Smooth muscle cell of the brain vasculature (primary cell): ENCODE measurements around the gene OSBP.
A peak's percentile ranks its signal among the peaks of the same experiment; 100 is the strongest.

ENCODE experiments used
- DNase-seq: peaks from one replicate; pipeline ENCODE4 v3.0.0-alpha.2; 2012; ENCODE audit warnings: low read depth, low spot score

Gene OSBP

DNA sequence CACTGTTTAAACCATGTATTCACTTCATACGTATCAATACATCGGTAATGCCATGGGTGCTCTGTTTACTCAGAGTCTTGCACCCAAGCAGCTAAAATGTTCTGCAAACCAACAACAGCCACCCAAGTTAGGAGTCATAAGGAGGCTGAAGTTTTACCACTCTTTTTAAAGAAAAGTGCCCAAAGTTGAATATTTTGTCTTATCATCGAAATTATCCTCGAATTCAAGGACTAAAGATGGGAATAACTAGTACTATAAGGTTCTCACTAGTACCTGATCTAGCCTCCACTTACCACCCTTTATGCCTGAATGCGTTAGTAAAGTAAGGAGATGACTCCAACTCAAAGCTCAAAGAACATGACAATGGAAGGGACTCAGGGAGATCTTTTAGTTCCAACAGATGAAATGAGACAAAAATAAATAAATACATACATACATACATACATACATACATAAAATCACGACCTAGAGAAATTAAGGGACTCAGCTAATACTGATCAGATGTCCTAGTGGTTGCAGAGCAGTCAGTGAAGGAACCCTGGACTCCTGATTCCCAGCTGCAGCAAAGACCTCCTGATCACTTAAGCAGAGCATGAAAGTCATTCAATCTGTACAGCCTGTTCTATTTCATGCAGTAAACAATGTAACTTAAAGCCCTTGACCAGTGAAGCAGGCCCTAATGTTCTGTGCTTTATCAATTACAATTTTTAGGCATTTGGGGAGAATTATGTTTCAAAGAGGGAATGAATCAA lies 7.7 kb downstream of the OSBP start:
- no peak for DNase-seq

- DNase-seq, result no peak
These were observed 13.1 kb downstream of the OSBP start for GRCh38 chr11:59602432-59602831.

DNA sequence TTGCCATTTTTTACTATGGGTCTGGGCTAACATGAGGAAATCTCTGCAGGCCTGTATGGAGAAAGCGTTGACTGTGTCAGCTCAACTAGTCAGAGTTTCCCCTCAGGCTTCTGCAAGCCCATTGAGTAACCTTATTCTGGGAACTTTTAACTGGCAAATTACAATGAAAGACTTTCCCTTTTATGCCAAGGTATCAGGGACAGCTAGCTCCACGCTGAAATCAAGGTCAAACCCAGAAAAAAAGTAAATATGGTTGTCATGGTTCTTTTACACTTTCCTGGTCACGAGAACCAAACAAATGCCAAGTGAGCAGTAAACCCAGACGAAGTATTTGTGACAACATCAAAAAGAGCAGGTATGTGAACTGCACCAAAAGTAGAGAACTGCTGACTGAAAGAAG lies 13.8 kb downstream of the OSBP start:
- no peak for DNase-seq

GRCh38 chr11:59600636-59601035 lies 14.9 kb downstream of the OSBP start:
- DNase-seq, result no peak

GRCh38 chr11:59600234-59600633 lies 15.3 kb downstream of the OSBP start:
- no peak for DNase-seq

DNA sequence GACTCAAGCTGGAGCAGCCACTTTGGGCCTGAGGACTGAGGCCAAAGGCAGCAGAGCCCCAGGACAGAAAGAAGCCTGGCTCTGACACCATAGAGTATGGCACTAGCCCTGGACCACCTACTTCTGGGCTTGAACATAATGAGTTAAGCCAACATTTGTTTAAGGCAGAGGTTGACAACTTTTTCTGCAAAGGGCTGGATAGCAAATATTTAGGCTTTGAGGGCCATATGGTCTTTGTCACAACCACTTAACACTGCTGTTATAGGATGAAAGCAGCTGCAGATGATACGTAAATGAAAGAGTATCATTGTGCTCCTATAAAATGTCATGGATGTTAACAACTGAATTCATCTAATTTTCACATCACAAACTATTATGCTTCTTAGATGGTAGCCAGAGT lies 16.6 kb downstream of the OSBP start:
- DNase-seq, result no peak

GRCh38 chr11:59584294-59584693 lies 31.3 kb downstream of the OSBP start:
- DNase-seq, result no peak

DNA sequence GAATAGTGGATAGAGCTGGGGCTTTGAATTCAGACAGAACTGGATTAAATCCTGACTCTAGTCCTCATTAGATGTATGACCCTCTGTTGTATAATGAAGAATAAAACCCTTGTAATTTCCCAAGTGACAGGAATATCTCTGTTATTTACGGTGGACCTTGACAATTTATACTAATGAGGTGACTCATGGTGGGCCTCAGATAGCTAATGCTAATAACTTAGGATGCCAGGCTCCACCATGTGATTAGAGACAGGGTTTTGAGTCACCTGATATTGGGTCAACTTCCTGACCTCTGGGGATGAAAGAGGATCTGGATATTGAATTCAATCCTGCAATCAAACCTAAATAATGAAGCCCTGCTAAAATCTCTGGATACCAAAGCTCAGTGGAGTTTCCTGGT lies 33.6 kb downstream of the OSBP start:
- no peak for DNase-seq

- DNase-seq, result no peak
These were observed 37.2 kb downstream of the OSBP start for GRCh38 chr11:59578369-59578768.

DNA sequence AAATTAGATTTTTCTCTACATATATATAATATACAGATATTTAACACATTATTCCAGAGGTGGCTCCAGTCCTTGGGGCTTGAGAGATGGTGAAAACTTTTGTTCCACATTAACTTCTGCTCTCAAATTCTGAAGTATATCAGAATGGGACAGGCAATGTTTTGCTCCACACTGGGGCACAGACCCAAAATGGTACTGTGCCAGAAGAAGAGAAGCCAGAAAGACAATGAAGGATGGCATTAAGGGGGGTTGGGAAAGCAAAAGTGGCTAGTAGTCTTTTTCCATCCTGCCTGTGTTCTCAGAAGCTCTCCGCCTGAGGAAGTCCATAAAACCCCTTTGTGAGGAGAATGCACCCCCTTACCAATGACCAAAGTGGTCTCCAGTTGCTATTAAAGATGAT lies 40.1 kb downstream of the OSBP start:
- DNase-seq, result no peak

- DNase-seq, result no peak
These were observed 40.6 kb downstream of the OSBP start for GRCh38 chr11:59574932-59575502.

DNA sequence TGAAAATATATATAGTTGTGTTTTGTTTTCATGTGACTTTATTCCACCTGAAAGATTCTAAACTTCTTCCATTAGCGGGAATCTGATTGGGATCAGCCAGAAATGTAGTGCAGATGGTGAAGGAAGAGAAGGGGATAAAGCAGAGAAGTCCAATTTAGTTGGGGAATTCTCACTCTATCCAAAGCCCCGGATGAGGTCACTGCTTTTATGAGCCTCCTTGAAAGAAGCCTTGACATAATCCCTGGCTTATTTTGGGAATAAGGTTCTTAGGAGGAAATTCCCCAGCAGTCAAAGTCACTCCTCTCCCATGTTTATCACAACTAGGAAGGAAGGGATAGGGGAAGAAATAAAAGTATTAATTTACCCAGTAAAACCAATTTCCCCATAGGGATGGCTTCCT lies 41.1 kb downstream of the OSBP start:
- DNase-seq, result no peak

- DNase-seq, result no peak
These were observed 42.4 kb downstream of the OSBP start for GRCh38 chr11:59573216-59573615.

- no peak for DNase-seq
These were observed 43.5 kb downstream of the OSBP start for GRCh38 chr11:59572091-59572490.

DNA sequence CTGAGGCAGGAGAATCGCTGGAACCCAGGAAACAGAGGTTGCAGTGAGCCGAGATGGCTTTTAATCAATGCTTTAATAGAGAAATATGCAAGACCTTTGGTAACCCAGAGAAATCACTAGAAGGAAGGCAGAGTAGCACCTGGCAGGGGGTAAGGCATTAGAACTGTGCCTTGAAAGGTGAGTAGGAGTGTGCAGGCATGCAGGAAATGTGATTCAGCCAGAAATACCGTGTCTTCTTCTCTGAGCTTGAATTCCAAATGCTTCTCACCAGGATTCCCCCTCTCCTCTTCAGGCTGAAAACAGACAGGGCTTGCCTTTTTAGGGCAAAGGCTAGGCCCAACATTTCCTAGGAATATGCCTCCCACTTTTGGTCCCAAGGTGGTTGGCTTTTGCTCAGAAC lies 53.3 kb downstream of the OSBP start:
- no peak for DNase-seq

GRCh38 chr11:59560702-59561473 lies 54.7 kb downstream of the OSBP start:
- DNase-seq, result peak; percentile 62

DNA sequence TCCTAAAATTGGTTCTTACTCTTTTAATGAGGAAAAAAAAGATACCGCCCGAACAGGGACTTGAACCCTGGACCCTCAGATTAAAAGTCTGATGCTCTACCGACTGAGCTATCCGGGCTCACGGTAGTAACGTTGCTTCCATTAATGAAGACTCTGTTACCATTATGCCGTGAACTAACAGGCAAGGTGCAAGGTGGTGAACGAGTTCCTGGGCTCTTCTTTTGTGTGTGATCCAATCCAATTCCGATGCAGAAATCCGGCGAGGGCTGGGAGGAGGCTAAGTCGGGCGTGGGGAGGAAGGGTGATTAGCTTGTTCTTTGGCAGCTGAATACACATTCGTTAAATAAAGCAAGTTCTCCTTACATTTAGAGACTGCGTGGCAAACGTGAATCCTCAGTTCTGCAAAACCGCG lies 55.3 kb downstream of the OSBP start:
- DNase-seq, result no peak

- DNase-seq, result no peak
These were observed 55.7 kb downstream of the OSBP start for GRCh38 chr11:59559886-59560285.

DNA sequence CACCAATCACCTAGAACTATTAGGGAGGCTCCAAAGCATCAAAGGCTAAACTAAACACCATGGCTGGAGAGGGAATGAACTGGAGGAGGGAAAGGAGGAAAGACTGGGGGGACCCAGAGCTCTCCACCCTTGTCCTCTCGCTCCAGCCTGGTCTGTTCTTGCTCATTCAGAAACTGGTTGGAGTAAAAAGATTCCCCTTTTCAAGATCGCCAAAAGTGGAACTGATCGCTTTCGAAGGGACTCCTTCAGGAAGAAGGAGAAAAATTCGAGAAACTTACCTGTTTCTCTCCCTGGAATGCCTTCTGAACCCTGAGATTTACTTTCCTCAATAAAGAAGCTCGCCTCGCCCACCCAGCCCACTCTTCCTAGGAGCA lies 57.3 kb downstream of the OSBP start:
- DNase-seq, result no peak

- DNase-seq, result no peak
These were observed 58.6 kb downstream of the OSBP start for GRCh38 chr11:59556917-59557348.

- peak; percentile 62 for DNase-seq
These were observed 59.3 kb downstream of the OSBP start for GRCh38 chr11:59556115-59556916.

- no peak for DNase-seq
These were observed 59.9 kb downstream of the OSBP start for GRCh38 chr11:59555601-59556114.
